ENCODE data around the gene STIMATE. TPM values are rescaled to one million over a fixed set of nuclear protein-coding genes. Genes with fewer than 3 reads are reported as not detected.

Gene STIMATE
- total and polyA plus RNA-seq, 10 of the 15 experiments (the other 5 are each of a cell fraction or from before 2014, with no cell fraction given), result 0.24 to 24.1 (median 15.4) TPM

DNA sequence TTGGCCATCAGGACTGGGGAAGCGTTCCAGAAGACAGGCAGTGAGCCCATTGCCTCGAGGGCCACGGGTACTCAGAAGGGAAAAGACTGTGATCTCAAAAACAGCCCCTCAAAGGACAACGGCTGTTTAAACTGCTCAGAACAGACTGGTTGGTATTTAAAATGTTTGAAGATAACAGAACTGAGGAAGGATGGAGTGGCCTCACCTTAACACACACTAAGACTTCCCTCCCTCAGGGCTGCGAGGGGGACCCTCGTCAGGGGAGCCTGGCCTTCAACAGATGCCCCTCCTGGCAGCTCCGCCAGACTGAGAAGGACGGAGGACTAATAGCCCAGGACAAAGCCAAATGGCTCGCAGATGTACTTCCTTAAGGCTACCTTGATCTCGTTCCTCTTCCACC lies 2.6 kb downstream of the STIMATE start:
- Histone ChIP-seq H3K79me2 (ENCODE audit: control insufficient read depth, insufficient read depth, low read length) (peaks cover 43% of the 10 kb centered on the region), H3K4me2 (ENCODE audit: control insufficient read depth, insufficient read depth) (peak overlapping the region; percentile 52), H3K9me3 (replicated peaks; ENCODE audit: control insufficient read depth, insufficient read depth, low read length) (no peaks in the 10 kb centered on the region), H4K20me1 (ENCODE audit: control insufficient read depth, insufficient read depth) (no peaks in the 10 kb centered on the region), H3K4me3 (peak overlapping the region; percentile 95; the same call in 1 of the 2 replicates), H3K4me1 (ENCODE audit: control insufficient read depth, insufficient read depth, low read length) (peaks cover 28% of the 10 kb centered on the region), H3K9ac (ENCODE audit: control insufficient read depth, insufficient read depth, low read length) (no peak overlapping the region), H2AFZ (ENCODE audit: control insufficient read depth, low read depth, low read length) (no peak overlapping the region), H3K36me3 (ENCODE audit: control insufficient read depth in 2 of 2, insufficient read depth in 2 of 2, low read length in 1 of 2) (no peaks in the 10 kb centered on the region), H3K27me3 (replicated peaks in 1 of 2; ENCODE audit: control insufficient read depth in 2 of 2, insufficient read depth in 2 of 2, low read length in 1 of 2) (no peaks in the 10 kb centered on the region), H3K27ac (ENCODE audit: control insufficient read depth, insufficient read depth) (no peak overlapping the region)
- TF ChIP-seq POLR2A (IDR thresholded peaks at IDR 0.05; ENCODE audit: low read depth, low read length) (no peak), TAF1 (IDR thresholded peaks at IDR 0.05; ENCODE audit: borderline replicate concordance, low read depth, low read length) (no peak), SUPT20H (IDR thresholded peaks at IDR 0.05; ENCODE audit: borderline replicate concordance, control insufficient read depth, low read depth, low read length) (no peak), ZNF217 (IDR thresholded peaks at IDR 0.05) (no peak), POU2F2 (IDR thresholded peaks at IDR 0.05; ENCODE audit: borderline replicate concordance, low read depth, low read length) (no peak), YBX1 (IDR thresholded peaks at IDR 0.05) (no peak), SIX5 (IDR thresholded peaks at IDR 0.05; ENCODE audit: low read depth, low read length, severe bottlenecking) (no peak), ETV6 (conservative IDR thresholded peaks at IDR 0.05 in 1 of 2, IDR thresholded peaks at IDR 0.05 in 1 of 2; ENCODE audit: borderline replicate concordance in 1 of 2, low read depth in 1 of 2) (no peak)
- TF ChIP-seq, protein P1, sequence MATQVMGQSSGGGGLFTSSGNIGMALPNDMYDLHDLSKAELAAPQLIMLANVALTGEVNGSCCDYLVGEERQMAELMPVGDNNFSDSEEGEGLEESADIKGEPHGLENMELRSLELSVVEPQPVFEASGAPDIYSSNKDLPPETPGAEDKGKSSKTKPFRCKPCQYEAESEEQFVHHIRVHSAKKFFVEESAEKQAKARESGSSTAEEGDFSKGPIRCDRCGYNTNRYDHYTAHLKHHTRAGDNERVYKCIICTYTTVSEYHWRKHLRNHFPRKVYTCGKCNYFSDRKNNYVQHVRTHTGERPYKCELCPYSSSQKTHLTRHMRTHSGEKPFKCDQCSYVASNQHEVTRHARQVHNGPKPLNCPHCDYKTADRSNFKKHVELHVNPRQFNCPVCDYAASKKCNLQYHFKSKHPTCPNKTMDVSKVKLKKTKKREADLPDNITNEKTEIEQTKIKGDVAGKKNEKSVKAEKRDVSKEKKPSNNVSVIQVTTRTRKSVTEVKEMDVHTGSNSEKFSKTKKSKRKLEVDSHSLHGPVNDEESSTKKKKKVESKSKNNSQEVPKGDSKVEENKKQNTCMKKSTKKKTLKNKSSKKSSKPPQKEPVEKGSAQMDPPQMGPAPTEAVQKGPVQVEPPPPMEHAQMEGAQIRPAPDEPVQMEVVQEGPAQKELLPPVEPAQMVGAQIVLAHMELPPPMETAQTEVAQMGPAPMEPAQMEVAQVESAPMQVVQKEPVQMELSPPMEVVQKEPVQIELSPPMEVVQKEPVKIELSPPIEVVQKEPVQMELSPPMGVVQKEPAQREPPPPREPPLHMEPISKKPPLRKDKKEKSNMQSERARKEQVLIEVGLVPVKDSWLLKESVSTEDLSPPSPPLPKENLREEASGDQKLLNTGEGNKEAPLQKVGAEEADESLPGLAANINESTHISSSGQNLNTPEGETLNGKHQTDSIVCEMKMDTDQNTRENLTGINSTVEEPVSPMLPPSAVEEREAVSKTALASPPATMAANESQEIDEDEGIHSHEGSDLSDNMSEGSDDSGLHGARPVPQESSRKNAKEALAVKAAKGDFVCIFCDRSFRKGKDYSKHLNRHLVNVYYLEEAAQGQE (IDR thresholded peaks at IDR 0.05; ENCODE audit: low read depth, low read length), result no peak
- TF ChIP-seq, protein P2, sequence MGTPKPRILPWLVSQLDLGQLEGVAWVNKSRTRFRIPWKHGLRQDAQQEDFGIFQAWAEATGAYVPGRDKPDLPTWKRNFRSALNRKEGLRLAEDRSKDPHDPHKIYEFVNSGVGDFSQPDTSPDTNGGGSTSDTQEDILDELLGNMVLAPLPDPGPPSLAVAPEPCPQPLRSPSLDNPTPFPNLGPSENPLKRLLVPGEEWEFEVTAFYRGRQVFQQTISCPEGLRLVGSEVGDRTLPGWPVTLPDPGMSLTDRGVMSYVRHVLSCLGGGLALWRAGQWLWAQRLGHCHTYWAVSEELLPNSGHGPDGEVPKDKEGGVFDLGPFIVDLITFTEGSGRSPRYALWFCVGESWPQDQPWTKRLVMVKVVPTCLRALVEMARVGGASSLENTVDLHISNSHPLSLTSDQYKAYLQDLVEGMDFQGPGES (IDR thresholded peaks at IDR 0.05), result no peak
- TF ChIP-seq, protein P3, sequence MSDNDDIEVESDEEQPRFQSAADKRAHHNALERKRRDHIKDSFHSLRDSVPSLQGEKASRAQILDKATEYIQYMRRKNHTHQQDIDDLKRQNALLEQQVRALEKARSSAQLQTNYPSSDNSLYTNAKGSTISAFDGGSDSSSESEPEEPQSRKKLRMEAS (IDR thresholded peaks at IDR 0.05; ENCODE audit: low read depth, low read length), result no peak
- BruUV-seq (replicated peaks), result no TSS peak
- intact Hi-C loops (cut with micrococcal nuclease; ENCODE audit: unreplicated experiment), result loop anchor here (5.0 kb wide), 2 partner anchors 153 to 178 kb away; partner anchors contain the start of gene SFMBT1
- ATAC-seq (no peak), DNase-seq (ENCODE audit: low read depth, low spot score) (no peak), FAIRE-seq (no peak)
- RAD21 ChIA-PET (ENCODE audit: unreplicated experiment), result interaction anchor here (1.0 to 1.8 kb wide), 3 partner anchors 20 to 89 kb away, joined by 3 to 7 read pairs (median 3); no protein-coding TSS in a partner anchor
- CTCF ChIA-PET, result interaction anchor here (1.2 to 2.7 kb wide), 4 partner anchors 20 to 179 kb away, joined by 3 to 16 read pairs (median 4); no protein-coding TSS in a partner anchor
- SMC1A ChIA-PET (ENCODE audit: uncharacterized antibody, unreplicated experiment), result interaction anchor here (0.6 to 2.6 kb wide), 9 partner anchors 9 to 58 kb away, joined by 3 to 12 read pairs (median 5); no protein-coding TSS in a partner anchor
- 82% methylated on average over 10 of the region's 10 CpGs for WGBS (ENCODE audit: insufficient coverage, insufficient replicate concordance, low lambda C conversion rate, missing lambda C conversion rate)
- in situ Hi-C loops (cut with MboI), result no loop called here
- POLR2A ChIA-PET, result interaction anchor here (1.0 kb wide), 1 partner anchor 20 kb away, joined by 5 read pairs; no protein-coding TSS in a partner anchor

All from GM12878 (cell line).